Activated CD8-positive, alpha-beta memory T cell treated with anti-CD3 and anti-CD28 coated beads, Interleukin-2, amount 10 ng/mL, durations not matched to agents 7 days and 5 days (primary cell): ENCODE results near the gene CYP20A1. TPM values are rescaled to one million over a fixed set of nuclear protein-coding genes. Genes with fewer than 3 reads are reported as not detected.

Source experiments
- ATAC-seq: fragments of 150-1000 bp; cut with Tn5 transposase; one replicate; pipeline ENCODE4 v1.10.0; 2021; ENCODE audit warnings: moderate library complexity
- CTCF ChIA-PET: fragments of 350-600 bp; sonication (Branson Sonifier 250); formaldehyde crosslinking; loops from one replicate; lab custom pipeline; 2021; ENCODE audit warnings: antibody characterized with exemption; lab: Charles Lee
- DNase-seq: peaks from one replicate; pipeline ENCODE4 v3.0.0-alpha.2; 2020
- H3K27ac Mint-ChIP-seq: one replicate; pipeline ENCODE4 v1.8.0; 2021; ENCODE audit warnings: mild to moderate bottlenecking, mixed read lengths
- H3K27me3 Mint-ChIP-seq: one replicate; pipeline ENCODE4 v1.8.0; 2021; ENCODE audit warnings: mixed read lengths
- H3K36me3 Mint-ChIP-seq: one replicate; pipeline ENCODE4 v1.8.0; 2021; ENCODE audit warnings: mild to moderate bottlenecking, mixed read lengths
- H3K4me1 Mint-ChIP-seq: one replicate; pipeline ENCODE4 v1.8.0; 2021; ENCODE audit warnings: mixed read lengths
- H3K4me3 Mint-ChIP-seq: one replicate; pipeline ENCODE4 v1.8.0; 2021; ENCODE audit warnings: mild to moderate bottlenecking, moderate library complexity, mixed read lengths
- H3K9me3 Mint-ChIP-seq: one replicate; pipeline ENCODE4 v1.8.0; 2022; ENCODE audit warnings: low read depth, mixed read lengths
- total RNA-seq, 2 experiments: library from RNA; stranded (reverse); gene quantifications; one replicate each; pipeline ENCODE4 v1.2.3, GENCODE V29; 2021

Gene CYP20A1
- total RNA-seq, 2 experiments from 2014 or later = 14.3 to 16.9 TPM

DNA sequence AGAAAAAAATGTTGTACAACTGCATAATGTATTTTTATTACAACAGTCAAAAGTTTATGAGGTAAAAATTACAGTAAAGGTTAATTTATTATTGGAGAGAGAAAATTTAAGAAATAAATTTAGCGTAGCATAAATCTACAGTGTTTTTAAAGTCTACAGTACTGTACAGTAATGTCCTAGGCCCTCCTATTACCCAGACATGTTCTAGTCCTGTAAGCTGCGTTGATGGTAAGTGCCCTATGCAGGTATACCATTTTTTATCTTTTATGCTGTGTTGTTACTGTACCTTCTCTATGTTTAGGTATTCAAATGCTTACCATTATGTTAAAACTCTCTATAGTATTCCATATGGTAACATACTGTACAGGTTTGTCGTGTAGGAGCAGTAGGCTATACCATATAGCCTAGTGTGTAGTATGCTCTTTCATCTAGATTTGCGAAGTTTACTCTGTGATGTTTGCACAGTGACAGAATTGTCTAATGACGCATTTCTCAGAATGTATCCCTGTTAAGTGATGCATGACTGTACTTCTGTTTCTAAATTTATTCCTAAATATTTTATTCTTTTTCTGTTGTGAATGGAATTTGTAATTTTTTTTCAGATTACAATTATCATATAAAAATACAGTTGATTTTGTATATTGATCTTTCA, 113.9 kb downstream of the CYP20A1 start:
- no peaks in the 10 kb centered on the region for H3K27me3 Mint-ChIP-seq
- H3K9me3 Mint-ChIP-seq = no peaks in the 10 kb centered on the region
- CTCF ChIA-PET = no interaction called here
- no peak overlapping the region for H3K27ac Mint-ChIP-seq
- H3K36me3 Mint-ChIP-seq = no peaks in the 10 kb centered on the region
- no peak for DNase-seq
- H3K4me3 Mint-ChIP-seq = no peak overlapping the region
- ATAC-seq = no peak
- H3K4me1 Mint-ChIP-seq = no peaks in the 10 kb centered on the region

DNA sequence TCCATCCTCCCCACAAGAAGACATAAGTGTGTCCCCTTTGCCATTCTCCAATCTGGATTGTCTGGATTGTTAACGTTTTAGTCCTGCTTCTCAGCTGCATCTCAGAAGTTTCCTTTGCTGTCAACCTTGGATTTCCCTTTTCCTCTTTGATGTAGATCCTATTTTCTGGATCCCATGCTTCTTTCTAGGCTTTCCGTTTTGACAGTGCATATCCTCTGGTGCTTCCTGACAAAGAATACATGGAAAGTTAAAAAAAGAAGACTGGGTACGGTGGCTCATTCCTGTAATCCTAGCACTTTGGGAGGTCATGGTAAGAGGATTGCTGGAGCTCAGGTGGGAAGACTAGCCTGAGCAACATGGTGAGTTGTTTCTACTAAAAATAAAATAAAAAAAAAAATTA, 116.1 kb downstream of the CYP20A1 start:
- Mint-ChIP-seq H3K27me3 (no peaks in the 10 kb centered on the region), H3K27ac (no peak overlapping the region), H3K9me3 (no peaks in the 10 kb centered on the region), H3K4me1 (no peaks in the 10 kb centered on the region), H3K4me3 (no peak overlapping the region), H3K36me3 (peaks cover 8% of the 10 kb centered on the region)
- DNase-seq (no peak), ATAC-seq (no peak)
- CTCF ChIA-PET = interaction anchor here (0.7 kb wide), 1 partner anchor 704 kb away, joined by 3 read pairs; no protein-coding TSS in a partner anchor

Other genes starting within 250 kb of the CYP20A1 start
- 10 to 100 TPM in 1 of 2 experiments, 1 to 10 TPM in 1; 9.9 to 16.6 TPM for gene NBEAL1, start 224.1 kb upstream of the CYP20A1 start, total RNA-seq
- 10 to 100 TPM; 39.4 to 43.9 TPM for gene ABI2, start 89.4 kb downstream of the CYP20A1 start, total RNA-seq